ENCODE data around the gene CCSER1. TPM values are rescaled to one million over a fixed set of nuclear protein-coding genes. Genes with fewer than 3 reads are reported as not detected.

The CCSER1 gene
- total and polyA plus RNA-seq, 2 of the 8 experiments (the other 6 are each of a cell fraction or from before 2014, with no cell fraction given): 0.26 to 0.84 TPM

DNA sequence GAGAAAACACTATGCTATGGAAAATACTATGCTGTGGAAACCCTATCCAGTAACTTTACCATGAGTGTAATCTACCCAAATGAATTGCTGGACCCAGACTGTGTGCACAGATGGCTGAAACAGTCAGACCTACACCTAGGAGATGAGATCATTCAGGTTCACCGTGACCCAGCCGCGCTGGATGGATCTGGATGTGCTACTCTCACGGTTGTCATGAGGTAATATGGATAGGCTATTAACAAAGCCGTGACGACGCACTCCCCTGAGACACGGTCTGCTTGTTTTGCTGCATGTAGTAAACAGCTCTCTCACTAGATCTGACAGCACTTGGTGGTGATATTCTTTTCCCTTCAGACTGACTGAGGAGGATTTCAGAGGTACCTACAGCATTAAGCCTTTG lies 1344.1 kb downstream of the CCSER1 start (continued):
- TF ChIP-seq, protein P1, sequence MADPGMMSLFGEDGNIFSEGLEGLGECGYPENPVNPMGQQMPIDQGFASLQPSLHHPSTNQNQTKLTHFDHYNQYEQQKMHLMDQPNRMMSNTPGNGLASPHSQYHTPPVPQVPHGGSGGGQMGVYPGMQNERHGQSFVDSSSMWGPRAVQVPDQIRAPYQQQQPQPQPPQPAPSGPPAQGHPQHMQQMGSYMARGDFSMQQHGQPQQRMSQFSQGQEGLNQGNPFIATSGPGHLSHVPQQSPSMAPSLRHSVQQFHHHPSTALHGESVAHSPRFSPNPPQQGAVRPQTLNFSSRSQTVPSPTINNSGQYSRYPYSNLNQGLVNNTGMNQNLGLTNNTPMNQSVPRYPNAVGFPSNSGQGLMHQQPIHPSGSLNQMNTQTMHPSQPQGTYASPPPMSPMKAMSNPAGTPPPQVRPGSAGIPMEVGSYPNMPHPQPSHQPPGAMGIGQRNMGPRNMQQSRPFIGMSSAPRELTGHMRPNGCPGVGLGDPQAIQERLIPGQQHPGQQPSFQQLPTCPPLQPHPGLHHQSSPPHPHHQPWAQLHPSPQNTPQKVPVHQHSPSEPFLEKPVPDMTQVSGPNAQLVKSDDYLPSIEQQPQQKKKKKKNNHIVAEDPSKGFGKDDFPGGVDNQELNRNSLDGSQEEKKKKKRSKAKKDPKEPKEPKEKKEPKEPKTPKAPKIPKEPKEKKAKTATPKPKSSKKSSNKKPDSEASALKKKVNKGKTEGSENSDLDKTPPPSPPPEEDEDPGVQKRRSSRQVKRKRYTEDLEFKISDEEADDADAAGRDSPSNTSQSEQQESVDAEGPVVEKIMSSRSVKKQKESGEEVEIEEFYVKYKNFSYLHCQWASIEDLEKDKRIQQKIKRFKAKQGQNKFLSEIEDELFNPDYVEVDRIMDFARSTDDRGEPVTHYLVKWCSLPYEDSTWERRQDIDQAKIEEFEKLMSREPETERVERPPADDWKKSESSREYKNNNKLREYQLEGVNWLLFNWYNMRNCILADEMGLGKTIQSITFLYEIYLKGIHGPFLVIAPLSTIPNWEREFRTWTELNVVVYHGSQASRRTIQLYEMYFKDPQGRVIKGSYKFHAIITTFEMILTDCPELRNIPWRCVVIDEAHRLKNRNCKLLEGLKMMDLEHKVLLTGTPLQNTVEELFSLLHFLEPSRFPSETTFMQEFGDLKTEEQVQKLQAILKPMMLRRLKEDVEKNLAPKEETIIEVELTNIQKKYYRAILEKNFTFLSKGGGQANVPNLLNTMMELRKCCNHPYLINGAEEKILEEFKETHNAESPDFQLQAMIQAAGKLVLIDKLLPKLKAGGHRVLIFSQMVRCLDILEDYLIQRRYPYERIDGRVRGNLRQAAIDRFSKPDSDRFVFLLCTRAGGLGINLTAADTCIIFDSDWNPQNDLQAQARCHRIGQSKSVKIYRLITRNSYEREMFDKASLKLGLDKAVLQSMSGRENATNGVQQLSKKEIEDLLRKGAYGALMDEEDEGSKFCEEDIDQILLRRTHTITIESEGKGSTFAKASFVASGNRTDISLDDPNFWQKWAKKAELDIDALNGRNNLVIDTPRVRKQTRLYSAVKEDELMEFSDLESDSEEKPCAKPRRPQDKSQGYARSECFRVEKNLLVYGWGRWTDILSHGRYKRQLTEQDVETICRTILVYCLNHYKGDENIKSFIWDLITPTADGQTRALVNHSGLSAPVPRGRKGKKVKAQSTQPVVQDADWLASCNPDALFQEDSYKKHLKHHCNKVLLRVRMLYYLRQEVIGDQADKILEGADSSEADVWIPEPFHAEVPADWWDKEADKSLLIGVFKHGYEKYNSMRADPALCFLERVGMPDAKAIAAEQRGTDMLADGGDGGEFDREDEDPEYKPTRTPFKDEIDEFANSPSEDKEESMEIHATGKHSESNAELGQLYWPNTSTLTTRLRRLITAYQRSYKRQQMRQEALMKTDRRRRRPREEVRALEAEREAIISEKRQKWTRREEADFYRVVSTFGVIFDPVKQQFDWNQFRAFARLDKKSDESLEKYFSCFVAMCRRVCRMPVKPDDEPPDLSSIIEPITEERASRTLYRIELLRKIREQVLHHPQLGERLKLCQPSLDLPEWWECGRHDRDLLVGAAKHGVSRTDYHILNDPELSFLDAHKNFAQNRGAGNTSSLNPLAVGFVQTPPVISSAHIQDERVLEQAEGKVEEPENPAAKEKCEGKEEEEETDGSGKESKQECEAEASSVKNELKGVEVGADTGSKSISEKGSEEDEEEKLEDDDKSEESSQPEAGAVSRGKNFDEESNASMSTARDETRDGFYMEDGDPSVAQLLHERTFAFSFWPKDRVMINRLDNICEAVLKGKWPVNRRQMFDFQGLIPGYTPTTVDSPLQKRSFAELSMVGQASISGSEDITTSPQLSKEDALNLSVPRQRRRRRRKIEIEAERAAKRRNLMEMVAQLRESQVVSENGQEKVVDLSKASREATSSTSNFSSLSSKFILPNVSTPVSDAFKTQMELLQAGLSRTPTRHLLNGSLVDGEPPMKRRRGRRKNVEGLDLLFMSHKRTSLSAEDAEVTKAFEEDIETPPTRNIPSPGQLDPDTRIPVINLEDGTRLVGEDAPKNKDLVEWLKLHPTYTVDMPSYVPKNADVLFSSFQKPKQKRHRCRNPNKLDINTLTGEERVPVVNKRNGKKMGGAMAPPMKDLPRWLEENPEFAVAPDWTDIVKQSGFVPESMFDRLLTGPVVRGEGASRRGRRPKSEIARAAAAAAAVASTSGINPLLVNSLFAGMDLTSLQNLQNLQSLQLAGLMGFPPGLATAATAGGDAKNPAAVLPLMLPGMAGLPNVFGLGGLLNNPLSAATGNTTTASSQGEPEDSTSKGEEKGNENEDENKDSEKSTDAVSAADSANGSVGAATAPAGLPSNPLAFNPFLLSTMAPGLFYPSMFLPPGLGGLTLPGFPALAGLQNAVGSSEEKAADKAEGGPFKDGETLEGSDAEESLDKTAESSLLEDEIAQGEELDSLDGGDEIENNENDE (IDR thresholded peaks at IDR 0.05; ENCODE audit: insufficient replicate concordance, low read length): no peak
- no peak for TF ChIP-seq TAF7 (optimal IDR thresholded peaks at IDR 0.05; ENCODE audit: borderline replicate concordance, low read depth, low read length)
- no peak for TF ChIP-seq CBX8 (IDR thresholded peaks at IDR 0.05; ENCODE audit: borderline replicate concordance, low read depth, low read length)
- TF ChIP-seq RNF2 (IDR thresholded peaks at IDR 0.05; ENCODE audit: borderline replicate concordance, low read depth, low read length, missing control alignments, poor library complexity, severe bottlenecking): no peak
- no peak for TF ChIP-seq SP1 (IDR thresholded peaks at IDR 0.05; ENCODE audit: low read depth, low read length)
- no peak for TF ChIP-seq MAX (IDR thresholded peaks at IDR 0.05)
- no peak for TF ChIP-seq E2F6 (IDR thresholded peaks at IDR 0.05)
- TF ChIP-seq TBP (IDR thresholded peaks at IDR 0.05; ENCODE audit: low read depth, low read length): no peak
- no peak for TF ChIP-seq NANOG (IDR thresholded peaks at IDR 0.05; ENCODE audit: insufficient read depth, low read depth, low read length, poor library complexity, severe bottlenecking)
- TF ChIP-seq JUN (IDR thresholded peaks at IDR 0.05; ENCODE audit: low read depth, low read length): no peak
